ENCODE measurements around the gene UBASH3A. TPM values are rescaled to one million over a fixed set of nuclear protein-coding genes. Genes with fewer than 3 reads are reported as not detected.

Gene UBASH3A
- total RNA-seq, 6 experiments from 2014 or later = 0.12 to 0.50 (median 0.15) TPM

- intact Hi-C loops (cut with DNase I) = no loop called here
- Histone ChIP-seq H3K4me1 (peaks cover 0 to 5% (median 0%) of the 10 kb centered on the region in 4 donors), H3K36me3 (no peaks in the 10 kb centered on the region), H3K9me3 (no peaks in the 10 kb centered on the region), H3K27ac (no peak overlapping the region), H3K27me3 (no peaks in the 10 kb centered on the region), H3K4me3 (no peak overlapping the region)
- WGBS (ENCODE audit: insufficient coverage, low coverage, low lambda C conversion rate, missing lambda C conversion rate) = 89% methylated on average over 10 of the region's 25 CpGs
- no peak for ATAC-seq
- no peak for DNase-seq
- TF ChIP-seq POLR2A (IDR thresholded peaks at IDR 0.05) (no peak), CTCF (IDR thresholded peaks at IDR 0.05) (no peak)
Measured at GRCh38 chr21:42476388-42477331, 73.0 kb downstream of the UBASH3A start.

DNA sequence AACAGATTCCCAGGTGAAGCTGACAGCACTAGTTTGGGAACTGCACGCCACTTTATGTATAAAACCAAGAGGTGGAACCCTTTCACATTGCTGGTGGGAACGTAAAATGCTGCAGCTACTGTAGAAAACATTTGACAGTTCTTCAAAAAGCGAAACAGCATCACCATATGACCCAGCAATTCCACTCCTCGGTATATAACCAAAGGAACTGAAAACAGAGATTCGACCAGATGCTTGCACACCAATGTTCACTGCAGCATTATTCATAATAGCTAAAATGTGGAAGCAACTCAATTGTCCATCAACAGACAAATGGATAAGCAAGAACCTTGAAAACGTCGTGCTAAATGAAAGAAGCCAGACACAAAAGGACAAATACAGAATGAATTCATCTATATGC lies 74.8 kb downstream of the UBASH3A start:
- Histone ChIP-seq H3K4me1 (peaks cover 0 to 5% (median 0%) of the 10 kb centered on the region in 4 donors), H3K27ac (no peak overlapping the region), H3K9me3 (no peaks in the 10 kb centered on the region), H3K4me3 (no peak overlapping the region), H3K27me3 (no peaks in the 10 kb centered on the region), H3K36me3 (no peaks in the 10 kb centered on the region)
- no peak for TF ChIP-seq CTCF (IDR thresholded peaks at IDR 0.05)
- TF ChIP-seq POLR2A (IDR thresholded peaks at IDR 0.05) = no peak
- ATAC-seq (no peak), DNase-seq (no peak)
- intact Hi-C loops (cut with DNase I) = no loop called here
- 77% methylated on average over 7 of the region's 7 CpGs for WGBS (ENCODE audit: insufficient coverage, low coverage, low lambda C conversion rate, missing lambda C conversion rate)

- no peaks in the 10 kb centered on the region for H3K9me3 ChIP-seq
- H3K27ac ChIP-seq = no peak overlapping the region
- intact Hi-C loops (cut with DNase I) = no loop called here
- DNase-seq (no peak), ATAC-seq (no peak)
- WGBS (ENCODE audit: insufficient coverage, low coverage, low lambda C conversion rate, missing lambda C conversion rate) = 73% methylated on average over 5 of the region's 5 CpGs
- H3K27me3 ChIP-seq = no peaks in the 10 kb centered on the region
- H3K36me3 ChIP-seq = no peaks in the 10 kb centered on the region
- H3K4me3 ChIP-seq = no peak overlapping the region
- no peaks in the 10 kb centered on the region for H3K4me1 ChIP-seq
- TF ChIP-seq CTCF (IDR thresholded peaks at IDR 0.05) (no peak), POLR2A (IDR thresholded peaks at IDR 0.05) (no peak)
Measured at GRCh38 chr21:42479582-42479981, 75.9 kb downstream of the UBASH3A start.

DNA sequence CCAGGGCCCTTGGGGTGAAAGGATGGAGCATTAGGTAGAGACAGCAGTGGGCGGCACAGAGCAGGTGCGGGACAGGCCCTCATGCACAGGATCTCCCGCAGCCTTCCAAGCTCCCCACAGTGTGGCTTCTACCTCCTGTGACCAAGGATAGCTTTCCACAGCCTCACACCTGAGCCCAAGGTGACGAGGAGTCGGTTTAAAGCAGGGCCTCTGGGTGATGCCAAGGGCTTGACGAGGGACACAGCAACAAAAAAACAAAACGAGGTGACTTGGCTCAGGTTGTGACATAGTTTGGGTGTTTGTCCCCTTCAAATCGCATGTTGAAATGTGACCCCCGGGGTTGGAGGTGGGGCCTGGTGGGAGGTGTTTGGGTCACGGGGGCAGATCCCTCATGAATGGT lies 77.0 kb downstream of the UBASH3A start:
- H3K4me1 ChIP-seq = no peaks in the 10 kb centered on the region
- no peak overlapping the region for H3K27ac ChIP-seq
- DNase-seq (no peak), ATAC-seq (no peak)
- TF ChIP-seq POLR2A (IDR thresholded peaks at IDR 0.05) (no peak), CTCF (IDR thresholded peaks at IDR 0.05) (no peak)
- H3K27me3 ChIP-seq = no peaks in the 10 kb centered on the region
- no peaks in the 10 kb centered on the region for H3K36me3 ChIP-seq
- no peaks in the 10 kb centered on the region for H3K9me3 ChIP-seq
- intact Hi-C loops (cut with DNase I) = no loop called here
- WGBS (ENCODE audit: insufficient coverage, low coverage, low lambda C conversion rate, missing lambda C conversion rate) = 87% methylated on average over 4 of the region's 10 CpGs
- no peak overlapping the region for H3K4me3 ChIP-seq
